Left colon (tissue), 2 donors: ENCODE measurements around the gene DUSP16. TPM values are rescaled to one million over a fixed set of nuclear protein-coding genes. Genes with fewer than 3 reads are reported as not detected.
A peak's percentile ranks its signal among the peaks of the same experiment; 100 is the strongest.
"Not testable (repeated sequence)": the region's sequence is repeated elsewhere in the genome, so short reads cannot be mapped to it uniquely, and the experiment has no call there.

Source experiments
- ATAC-seq: fragments of 200-7000 bp; cut with Tn5 transposase; one replicate; pipeline ENCODE4 v1.9.1; 2020; ENCODE audit warnings: mild to moderate bottlenecking, moderate library complexity
- DNase-seq, 2 donors: peaks; one replicate each; pipeline ENCODE4 v3.0.0-alpha.2; 2020
- intact Hi-C, 2 donors: fragments of 100-400 bp; cut with DNase I in 1 of 2; cut with micrococcal nuclease in 1 of 2; formaldehyde crosslinking; loops; one replicate each; pipeline versions ENCODE4 v1.11.2 to v1.14.0; 2022; cut with DNase I, micrococcal nuclease
- total RNA-seq, 2 donors: library from RNA; stranded (reverse); fragmentation: NEBNext Ultra II Directional; extraction: Animal tissue kit (Norgen Biotek cat#: 25700); gene quantifications; one replicate each; pipeline ENCODE4 v1.2.1, GENCODE V29; 2021
- donor health status: DM: no; HTN: no; CAD: no.
- donor health status: DM: yes; HTN: yes; CAD: no.

DUSP16 gene
- total RNA-seq, 2 donors from 2014 or later, result 38.6 to 73.5 TPM

- ATAC-seq, result no peak
- DNase-seq, result no peak
- intact Hi-C loops, result no loop called here
These were observed 54.1 kb downstream of the DUSP16 start for GRCh38 chr12:12508612-12509011.

- DNase-seq, result no peak
- no peak for ATAC-seq
- intact Hi-C loops, result no loop called here
These were observed 55.5 kb downstream of the DUSP16 start for GRCh38 chr12:12507121-12507520.

- intact Hi-C loops, result no loop called here
- no peak for ATAC-seq
- DNase-seq, result no peak
These were observed 56.2 kb downstream of the DUSP16 start for GRCh38 chr12:12506496-12506890.

- ATAC-seq (peak; percentile 38), DNase-seq (no peak)
- intact Hi-C loops, result no loop called here
These were observed 56.8 kb downstream of the DUSP16 start for GRCh38 chr12:12505544-12506495.

GRCh38 chr12:12503384-12504078, 59.1 kb downstream of the DUSP16 start:
- DNase-seq (peak in 1 of 2 donors; percentile 15), ATAC-seq (no peak)
- intact Hi-C loops, result no loop called here

GRCh38 chr12:12502815-12503151, 59.9 kb downstream of the DUSP16 start:
- ATAC-seq (no peak), DNase-seq (no peak)
- intact Hi-C loops, result no loop called here

GRCh38 chr12:12502130-12502814, 60.4 kb downstream of the DUSP16 start:
- ATAC-seq, intact Hi-C loops, DNase-seq: not testable (repeated sequence)

GRCh38 chr12:12501121-12501520, 61.5 kb downstream of the DUSP16 start:
- intact Hi-C loops, result no loop called here
- no peak for DNase-seq

GRCh38 chr12:12499909-12500604, 62.6 kb downstream of the DUSP16 start:
- ATAC-seq, result no peak

More at GRCh38 chr12:12501121-12501520, 61.5 kb downstream of the DUSP16 start:
- no peak for ATAC-seq

GRCh38 chr12:12498210-12498609, 64.5 kb downstream of the DUSP16 start:
- no peak for DNase-seq
- intact Hi-C loops, result no loop called here
- ATAC-seq, result no peak

More at GRCh38 chr12:12499909-12500604, 62.6 kb downstream of the DUSP16 start:
- no peak for DNase-seq
- intact Hi-C loops, result no loop called here

GRCh38 chr12:12495536-12495935, 67.1 kb downstream of the DUSP16 start:
- no peak for DNase-seq
- ATAC-seq, result no peak
- intact Hi-C loops, result no loop called here

GRCh38 chr12:12492547-12492946, 70.1 kb downstream of the DUSP16 start:
- DNase-seq, result no peak
- no peak for ATAC-seq
- intact Hi-C loops, result no loop called here

GRCh38 chr12:12491606-12492005, 71.1 kb downstream of the DUSP16 start:
- intact Hi-C loops, result no loop called here
- DNase-seq (no peak), ATAC-seq (no peak)

GRCh38 chr12:12488823-12489550, 73.7 kb downstream of the DUSP16 start:
- DNase-seq, result no peak
- peak; percentile 82 for ATAC-seq
- intact Hi-C loops, result no loop called here

- intact Hi-C loops, result no loop called here
- DNase-seq (no peak), ATAC-seq (no peak)
These were observed 74.4 kb downstream of the DUSP16 start for GRCh38 chr12:12488296-12488695.

GRCh38 chr12:12487490-12487889, 75.2 kb downstream of the DUSP16 start:
- intact Hi-C loops, result no loop called here
- ATAC-seq (no peak), DNase-seq (no peak)

- ATAC-seq (no peak), DNase-seq (no peak)
- intact Hi-C loops, result no loop called here
These were observed 75.9 kb downstream of the DUSP16 start for GRCh38 chr12:12486661-12487240.

- ATAC-seq, result no peak
- DNase-seq, result no peak
- intact Hi-C loops, result no loop called here
These were observed 79.2 kb downstream of the DUSP16 start for GRCh38 chr12:12483438-12483837.
